Mammary epithelial cell (primary cell): ENCODE results near the gene SERPINA12.

Experiments
- CTCF ChIP-seq, 2 donors: IDR thresholded peaks in 1 of 2; conservative IDR thresholded peaks in 1 of 2; 2 replicates each; pipeline ENCODE4 v1.5.1; 2011 to 2012; ENCODE audit warnings: inconsistent platforms in 2 of 2, low read length in 2 of 2, mild to moderate bottlenecking in 2 of 2, control low read depth in 1 of 2, low read depth in 1 of 2; ENCODE audit not compliant: insufficient read depth in 1 of 2; ENCODE audit errors: extremely low read depth in 1 of 2
- EZH2 ChIP-seq: IDR thresholded peaks from 2 replicates; pipeline ENCODE4 v1.6.1; 2012; ENCODE audit warnings: low read length, inconsistent platforms, borderline replicate concordance

- TF ChIP-seq CTCF (conservative IDR thresholded peaks at IDR 0.05 in 1 of 2, IDR thresholded peaks at IDR 0.05 in 1 of 2; ENCODE audit: extremely low read depth in 1 of 2, insufficient read depth in 1 of 2, low read depth in 1 of 2, low read length in 2 of 2) (no peak), EZH2 (no peak)
These were observed 12.3 kb upstream of the SERPINA12 start for GRCh38 chr14:94521375-94522114.
